ENCODE results near the gene PTPN9. TPM values are rescaled to one million over a fixed set of nuclear protein-coding genes. Genes with fewer than 3 reads are reported as not detected.
"Not testable (repeated sequence)": the region's sequence is repeated elsewhere in the genome, so short reads cannot be mapped to it uniquely, and the experiment has no call there.

The PTPN9 gene
- total RNA-seq (2014; rRNA removed; shearing (Covaris generic)): 9.9 and 19.2 TPM in 2 replicates

DNA sequence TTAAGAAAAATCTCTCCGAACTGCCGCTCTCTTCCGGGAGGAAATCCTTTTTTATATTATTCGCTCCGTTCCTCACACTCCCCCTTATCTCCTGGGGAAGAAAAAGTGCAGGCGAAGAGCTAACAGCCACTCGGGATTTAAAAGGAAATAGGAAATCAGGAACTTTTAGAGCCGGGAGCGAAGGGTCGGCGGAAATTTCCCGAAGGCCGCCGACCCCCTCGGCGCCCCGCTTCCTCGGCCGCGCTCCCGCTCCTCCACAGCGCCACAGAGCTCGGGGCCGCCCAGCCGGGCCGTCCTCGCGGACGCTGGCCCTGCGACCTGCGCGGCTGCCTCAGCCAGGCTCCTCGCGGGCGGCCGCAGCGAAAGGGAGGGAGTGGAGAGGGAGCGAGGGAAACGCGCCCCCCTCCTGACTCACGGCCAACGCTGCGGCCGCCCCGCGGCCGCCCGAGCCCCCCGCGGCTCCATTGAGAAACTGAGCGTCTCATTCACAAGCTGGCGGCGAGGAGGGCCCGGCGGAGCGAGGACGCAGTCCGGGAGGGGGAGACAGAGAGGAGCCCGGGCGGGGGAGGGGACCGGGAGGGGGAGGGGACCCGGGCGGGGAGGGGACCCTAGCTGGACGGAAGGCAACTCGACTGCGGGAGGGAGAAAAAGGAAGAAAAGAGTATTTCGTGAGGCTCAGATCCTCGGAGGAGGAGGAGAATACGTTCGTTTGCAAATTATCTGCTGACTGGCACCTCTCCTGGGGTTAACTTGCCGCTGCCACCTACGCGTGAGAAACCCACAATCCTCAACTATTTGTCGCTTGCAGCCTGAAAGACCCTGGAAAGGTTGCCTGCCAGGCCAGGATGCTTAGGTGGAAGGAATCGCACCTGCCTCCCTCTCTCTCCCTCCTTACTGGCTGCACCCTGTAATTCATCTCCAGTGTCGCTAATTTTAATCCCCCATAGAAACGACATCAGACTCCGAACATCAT is at the start of gene PTPN9:
PTPN9 (minus strand) TSS at position 368 of the 973 bp plus-strand sequence. CDS start 539 bp downstream, outside the sequence.
- peak; percentile 71 for DNase-seq (ENCODE audit: low read depth)

DNA sequence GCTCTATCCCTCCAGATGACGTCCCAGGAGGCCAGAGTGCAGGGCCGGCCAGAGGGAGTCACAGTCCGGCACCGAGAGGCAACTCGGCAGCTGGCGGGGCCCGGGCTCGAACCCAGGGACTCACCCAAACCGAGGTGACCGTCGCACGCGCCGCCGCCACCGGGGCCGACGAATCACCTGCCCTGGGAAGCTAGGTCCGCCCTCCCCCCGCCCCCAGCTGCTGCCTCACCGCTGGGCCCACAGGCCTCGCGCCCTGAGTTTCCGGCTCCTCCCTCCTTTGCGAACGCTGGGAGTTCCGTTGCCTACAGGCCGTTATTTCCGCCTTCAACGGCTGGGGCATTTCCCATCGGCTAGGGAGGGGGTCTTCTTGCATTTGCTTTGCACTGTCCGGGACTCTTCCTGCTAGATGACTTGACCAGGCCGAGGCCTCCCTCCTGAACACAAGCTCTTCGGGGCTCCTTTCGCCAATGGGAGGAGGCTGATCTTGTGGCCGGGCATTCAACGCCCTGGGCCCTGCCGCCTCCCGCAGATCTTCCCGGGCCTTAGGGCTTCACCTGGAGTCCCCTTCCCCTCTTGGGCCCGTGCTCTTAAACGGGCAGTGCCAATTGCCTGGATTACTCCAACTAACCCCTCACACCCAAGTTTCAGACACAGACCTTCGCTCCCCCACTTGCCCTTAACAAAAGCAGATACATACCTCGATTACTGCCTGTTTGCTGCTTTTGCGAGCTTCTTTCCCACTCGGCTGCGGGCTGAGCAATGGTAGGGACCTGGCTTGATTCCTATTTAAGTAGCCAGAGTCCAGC is 46.6 kb upstream of the PTPN9 start, which contains the start of gene SNUPN:
SNUPN (minus strand) TSS at position 184 of the 806 bp plus-strand sequence. CDS start 4,674 bp downstream, outside the sequence.
- DNase-seq (ENCODE audit: low read depth): peak; percentile 89

DNA sequence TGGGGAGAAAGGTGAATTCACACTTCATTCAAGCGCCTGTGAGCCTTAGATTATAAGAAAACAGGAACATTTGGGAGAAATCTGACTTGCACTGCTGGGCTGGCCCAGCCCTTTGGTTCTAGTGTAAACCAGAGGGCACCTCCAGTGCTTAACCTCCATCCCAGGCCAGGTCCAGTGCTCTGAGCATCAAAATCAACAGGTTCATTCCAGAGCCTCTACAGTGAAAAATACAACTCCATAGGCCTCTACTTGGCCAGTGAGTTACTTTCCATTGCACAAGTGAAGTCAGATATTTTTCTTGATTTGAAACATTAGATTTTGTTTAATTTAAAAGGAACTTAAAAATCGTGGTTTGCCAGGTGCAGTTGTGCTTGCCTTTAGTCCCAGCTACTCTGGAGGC is 43.4 kb upstream of the PTPN9 start:
- DNase-seq (ENCODE audit: low read depth): no peak

DNA sequence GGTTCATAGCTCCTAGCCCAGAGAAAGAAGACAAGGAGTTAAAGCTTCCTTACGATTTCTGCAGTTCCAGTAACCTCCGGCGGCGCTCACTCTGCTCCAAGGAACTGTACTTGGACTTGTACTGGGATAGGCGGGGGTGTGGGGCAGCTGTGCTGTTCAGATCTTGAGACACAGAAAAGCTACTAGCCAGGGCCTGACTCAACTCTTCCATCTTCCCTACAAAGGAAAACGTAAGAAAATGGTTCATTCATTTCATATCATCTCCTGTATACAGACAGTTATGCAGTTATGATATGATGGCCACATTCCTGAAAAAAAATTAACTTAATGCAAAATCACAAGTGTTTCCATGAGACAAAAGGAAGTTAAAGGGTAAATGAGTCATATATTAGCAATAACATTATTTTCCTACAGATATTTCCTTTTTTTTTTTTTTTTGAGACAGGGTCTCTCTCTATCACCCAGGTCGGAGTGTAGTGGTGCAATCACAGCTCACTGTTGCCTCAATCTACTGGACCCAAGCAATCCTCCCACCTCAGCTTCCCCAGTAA is 41.8 kb upstream of the PTPN9 start:
- peak; percentile 72 for DNase-seq (ENCODE audit: low read depth)

DNA sequence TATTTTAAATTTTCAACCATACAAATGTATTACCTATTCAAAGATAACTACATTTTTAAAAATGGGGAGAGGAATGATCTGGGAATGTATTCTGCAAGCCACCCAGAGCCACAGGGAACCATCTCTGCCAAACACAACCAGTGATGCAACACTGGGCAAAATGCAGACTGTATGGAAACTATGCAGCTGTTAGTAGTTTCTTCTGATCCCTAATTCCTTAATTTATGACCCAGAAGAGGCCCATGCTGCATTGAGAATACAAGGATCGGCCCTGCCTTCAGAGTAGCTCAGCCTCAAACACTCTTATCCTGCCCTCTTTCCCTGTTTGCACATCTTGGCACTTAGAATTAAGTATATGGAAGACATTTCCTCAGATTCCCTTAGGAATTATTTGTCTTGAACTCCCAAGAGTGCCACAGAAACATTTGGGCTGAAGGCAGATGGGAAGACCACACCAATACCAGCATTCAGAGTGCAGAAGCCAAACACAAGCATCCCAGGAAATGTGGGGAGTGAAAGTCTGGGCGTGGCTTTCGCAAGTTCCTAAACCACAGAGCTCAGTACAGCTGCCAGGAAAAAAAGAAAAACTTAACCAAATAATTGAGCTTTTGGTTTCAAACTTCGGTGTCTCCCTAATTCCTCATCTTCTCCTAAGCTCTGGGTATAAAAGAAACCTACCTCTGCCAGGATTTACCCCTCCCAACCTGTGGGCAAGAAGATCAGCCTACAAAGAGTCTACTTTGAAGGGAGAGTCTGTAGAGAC is 41.1 kb upstream of the PTPN9 start:
- peak; percentile 48 for DNase-seq (ENCODE audit: low read depth)

DNA sequence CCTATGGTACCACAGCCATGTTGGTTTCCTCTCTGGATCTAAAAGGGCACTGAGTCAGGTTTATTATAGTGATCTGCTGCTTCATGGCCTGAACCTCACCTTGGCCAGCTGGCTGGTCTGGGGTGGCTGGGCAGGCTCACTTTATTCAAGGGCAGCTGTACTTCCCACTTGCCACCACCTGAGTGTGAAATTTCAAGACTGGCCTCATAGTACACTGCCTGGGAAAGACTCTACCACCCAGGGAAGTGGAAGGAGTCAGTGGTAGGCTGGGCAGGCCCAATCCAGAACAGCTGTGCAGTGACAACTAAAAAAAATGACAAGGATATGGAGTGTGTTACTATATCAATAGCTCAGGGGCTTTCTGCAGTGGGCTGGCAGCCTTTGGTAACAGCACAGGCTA is 37.7 kb upstream of the PTPN9 start:
- DNase-seq (ENCODE audit: low read depth): no peak

DNA sequence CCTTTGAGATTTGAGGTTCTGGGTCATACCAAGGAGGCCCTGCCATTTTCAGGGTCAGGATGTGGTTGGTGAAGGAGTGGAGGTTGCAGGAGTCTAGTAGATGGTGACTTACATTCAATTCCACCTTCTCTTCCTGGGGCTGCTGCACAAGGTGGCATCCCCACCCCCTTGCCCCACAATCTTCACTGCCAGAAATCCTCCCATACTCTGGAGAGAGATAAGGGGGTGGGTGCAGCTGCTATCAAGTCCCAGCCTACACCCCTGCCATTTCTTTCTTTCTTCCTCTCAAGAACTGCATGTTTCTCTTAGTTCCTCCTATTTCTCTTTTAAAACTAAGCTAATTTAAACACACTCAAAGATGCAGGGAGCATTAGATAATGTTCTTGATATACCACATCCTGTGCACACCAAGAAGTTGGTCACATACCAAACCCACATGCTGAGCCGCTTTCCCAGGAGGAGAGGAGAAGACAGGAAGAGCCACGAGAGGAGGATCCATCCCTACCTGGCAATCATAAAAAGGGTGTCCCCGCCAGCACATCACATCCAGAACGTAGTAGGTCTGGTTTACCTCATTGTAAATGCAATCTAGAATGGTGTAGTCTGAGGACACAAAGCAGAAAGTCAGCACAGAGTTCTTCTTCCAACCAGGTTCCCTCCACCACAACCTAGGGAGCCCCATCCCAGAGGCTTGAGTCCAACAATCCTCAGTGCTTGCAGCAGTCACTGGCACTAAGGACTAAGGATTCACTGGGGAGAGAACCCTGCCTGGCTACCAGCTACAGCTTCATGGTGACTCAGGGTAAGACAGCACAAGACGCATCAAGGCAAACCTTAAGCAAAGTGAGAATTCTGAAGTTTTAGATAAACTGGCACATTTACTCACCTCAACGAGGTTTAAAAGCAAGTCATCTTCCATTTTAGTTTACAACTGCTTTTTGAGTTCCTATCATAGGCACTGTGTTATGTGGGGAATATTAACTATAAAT is 27.9 kb upstream of the PTPN9 start:
- DNase-seq (ENCODE audit: low read depth): peak; percentile 20

DNA sequence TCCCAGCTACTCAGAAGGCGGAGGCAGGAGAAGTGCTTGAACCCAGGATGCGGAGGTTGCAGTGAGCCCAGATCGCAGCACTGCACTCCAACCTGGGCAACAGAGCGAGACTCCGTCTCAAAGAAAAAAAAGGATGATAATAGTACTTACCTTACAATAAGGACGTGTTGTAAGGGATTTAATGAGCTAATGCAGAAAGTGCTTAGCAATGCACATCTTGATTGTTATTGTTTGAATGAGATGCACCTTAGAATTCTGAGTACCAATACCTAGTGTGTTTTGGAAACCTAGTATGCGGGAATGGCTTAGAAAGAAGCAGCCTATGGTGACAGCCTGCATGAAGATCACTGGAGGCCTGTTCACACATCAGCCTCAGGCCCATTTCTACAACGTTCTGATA is 26.9 kb upstream of the PTPN9 start:
- DNase-seq (ENCODE audit: low read depth): no peak

DNA sequence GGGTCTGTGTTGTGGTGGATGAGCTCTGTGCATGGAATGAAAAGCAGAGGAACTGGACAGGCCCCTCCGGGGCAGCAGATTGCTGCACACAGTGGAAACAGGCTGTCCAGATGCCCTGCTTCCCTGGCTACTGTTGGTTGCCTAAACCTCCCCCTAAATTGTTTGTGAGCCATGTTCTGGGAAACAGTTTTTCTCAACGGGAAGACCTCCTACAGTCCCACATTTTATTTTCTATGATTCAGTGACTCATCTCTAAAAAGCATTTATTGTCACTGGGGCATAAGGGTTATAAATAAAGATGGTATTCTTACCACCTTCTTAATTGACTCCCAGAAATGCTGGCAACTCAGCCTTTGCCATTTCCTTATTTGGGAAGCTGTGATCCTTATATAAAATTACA is 20.3 kb upstream of the PTPN9 start:
- no peak for DNase-seq (ENCODE audit: low read depth)

DNA sequence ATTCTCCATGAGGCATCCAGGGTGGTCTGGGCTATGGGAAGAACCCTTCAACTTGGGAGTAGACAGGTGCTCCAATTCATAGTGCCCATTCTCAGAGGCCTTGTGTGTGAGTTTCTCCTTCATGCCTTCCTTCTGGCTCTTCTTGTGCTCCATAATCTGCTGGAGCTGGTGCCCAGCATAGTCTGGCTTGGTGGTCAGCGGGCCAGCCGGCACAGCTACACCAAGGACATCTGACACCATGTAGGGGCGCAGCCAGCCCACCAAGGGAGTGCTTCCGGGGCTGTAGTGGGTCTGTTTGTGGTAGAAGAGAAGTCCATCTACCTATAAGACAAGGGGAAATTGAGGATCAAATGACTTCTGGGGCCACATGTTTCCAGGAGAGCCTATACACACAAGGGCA is 19.2 kb upstream of the PTPN9 start:
- no peak for DNase-seq (ENCODE audit: low read depth)

DNA sequence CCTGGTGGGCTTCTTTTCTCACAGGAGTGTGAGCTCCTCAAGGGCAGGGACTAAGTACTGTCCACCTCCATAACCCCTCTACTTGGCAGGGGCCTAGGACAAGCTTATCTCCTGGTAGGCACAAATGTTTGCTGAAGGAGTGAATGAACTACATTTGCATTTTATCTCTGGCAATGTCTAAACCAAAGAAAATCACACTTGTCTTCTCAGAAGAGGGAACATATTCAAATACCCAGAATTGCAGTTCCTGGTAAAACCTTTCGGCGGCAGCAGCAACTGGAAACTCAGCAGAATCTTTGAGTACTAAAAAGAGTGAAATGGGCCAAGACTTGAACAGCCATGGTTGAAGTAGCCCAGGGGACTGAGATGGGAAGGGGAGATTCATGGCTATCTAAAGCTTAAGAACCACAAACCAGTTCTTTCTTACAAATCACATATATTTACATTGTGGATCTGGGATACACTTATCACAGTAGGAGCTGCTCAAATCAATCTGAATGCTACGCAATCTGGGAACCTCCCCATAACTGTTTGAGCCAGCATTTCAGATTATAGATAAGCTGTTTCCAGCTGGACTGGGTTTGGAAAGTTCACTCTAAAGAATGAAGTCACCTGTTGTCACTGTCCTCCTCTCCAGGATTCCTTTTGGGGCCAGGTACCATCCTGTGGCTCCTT is 18.7 kb upstream of the PTPN9 start:
- no peak for DNase-seq (ENCODE audit: low read depth)

DNA sequence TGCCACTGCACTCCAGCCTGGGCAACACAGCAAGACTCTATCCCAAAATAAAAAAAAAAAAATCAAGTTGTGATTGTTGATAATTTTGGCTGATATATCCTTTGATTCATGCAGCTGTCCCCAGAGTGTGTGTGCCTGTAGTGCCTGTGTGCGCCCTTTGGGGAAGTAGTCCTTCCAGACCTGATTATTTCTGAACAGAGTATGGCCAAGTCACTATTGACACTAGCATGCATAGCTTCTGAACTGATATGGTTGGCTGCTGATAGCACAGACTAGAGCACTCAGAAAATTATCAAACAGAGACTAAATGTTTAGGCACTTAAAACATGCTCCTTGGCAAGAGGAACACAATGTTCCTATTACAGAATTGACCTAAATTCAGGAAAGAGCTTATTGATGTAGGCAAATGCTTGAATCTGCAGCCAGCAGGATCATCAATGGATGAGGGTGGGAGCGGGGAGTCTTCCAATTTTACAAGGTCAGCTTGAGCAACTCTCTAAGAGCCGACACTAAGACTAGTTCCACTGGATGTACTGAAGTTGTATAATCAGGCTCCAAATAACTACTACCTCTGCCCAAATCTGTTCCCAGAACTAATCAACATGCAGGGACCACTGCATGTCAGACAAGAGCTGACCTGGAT is 17.7 kb upstream of the PTPN9 start:
- DNase-seq (ENCODE audit: low read depth): no peak

DNA sequence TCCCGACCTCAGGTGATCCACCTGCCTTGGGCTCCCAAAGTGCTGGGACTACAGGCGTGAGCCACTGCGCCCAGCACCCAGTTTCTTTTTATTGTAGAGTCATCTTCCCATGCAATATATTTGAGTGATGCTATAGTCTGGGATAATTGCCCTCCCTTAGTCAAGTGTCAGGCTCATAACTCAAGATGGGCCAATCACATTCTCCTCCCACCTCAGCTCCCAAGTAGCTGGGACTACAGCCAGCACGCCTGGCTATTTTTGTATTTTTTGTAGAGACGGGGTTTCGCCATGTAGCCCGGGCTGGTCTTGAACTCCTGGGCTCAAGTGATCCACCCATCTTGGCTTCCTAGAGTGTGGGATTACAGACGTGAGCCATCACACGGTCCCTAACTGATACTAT is 15.2 kb upstream of the PTPN9 start:
- DNase-seq (ENCODE audit: low read depth): no peak

DNA sequence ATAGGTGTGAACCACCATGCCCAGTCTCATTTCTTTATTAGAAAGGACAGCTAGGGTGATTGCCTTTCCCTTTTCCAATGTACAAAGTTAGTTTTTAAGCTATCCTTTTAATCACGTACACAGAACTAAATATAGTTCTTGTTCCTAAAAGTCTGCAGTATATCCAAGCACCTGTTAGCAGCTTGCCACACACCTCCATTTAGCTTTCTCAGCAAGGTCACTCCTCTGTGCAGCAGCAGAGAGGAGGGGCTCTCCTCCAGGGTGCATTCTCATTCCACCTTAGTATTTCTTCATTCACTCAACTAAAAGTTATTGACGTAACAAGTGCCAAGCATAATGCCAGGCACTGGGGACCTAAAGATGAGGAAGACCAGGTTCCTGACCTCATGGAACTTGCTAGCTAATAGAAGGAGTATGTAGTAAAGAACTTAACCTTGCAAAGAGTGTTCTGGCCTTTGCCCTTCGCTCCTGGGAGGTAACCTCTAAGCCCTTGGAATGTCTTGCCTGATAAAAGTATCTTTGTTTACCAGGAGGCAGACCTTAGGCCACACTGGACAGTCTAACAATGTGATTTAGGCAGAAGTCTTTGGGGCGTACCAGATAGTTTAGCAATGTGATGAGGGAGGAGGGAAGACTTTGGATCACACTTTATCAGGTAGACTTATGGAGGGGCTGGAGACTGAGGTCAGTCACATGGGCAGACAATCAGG is 12.7 kb upstream of the PTPN9 start:
- DNase-seq (ENCODE audit: low read depth): no peak

DNA sequence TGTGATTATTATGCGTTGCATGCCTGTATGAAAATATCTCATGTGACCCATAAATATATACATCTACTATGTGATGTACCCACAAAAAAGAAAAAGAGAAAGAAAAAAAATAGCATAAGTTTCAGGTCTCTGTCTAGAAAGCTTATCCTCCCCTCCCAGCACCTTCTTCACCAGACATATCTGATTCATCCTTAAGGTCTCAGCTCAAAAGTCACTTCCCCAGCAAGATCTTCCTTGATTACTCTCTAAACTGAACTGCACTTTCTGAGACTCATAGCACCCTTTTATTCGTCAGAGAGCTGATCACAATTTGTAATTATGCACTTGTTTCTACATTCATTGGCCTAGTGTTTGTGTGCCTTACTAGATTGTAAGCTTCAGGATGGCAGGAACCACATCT is 11.1 kb upstream of the PTPN9 start:
- DNase-seq (ENCODE audit: low read depth): no peak

DNA sequence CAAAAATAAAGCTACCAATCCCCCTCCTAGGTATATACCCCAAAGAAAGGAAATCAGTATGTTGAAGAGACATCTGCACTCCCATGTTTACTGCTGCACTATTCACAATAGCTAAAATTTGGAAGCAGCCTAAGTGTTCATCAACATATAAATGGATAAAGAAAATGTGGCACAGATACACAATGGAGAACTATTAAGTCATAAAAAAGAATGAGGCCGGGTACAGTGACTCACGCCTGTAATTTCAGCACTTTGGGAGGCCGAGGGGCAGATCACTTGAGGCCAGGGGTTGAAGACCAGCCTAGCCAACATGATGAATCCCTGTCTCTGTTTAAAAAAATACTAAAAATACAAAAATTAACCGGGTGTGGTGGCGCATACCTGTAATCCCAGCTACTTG is 10.0 kb upstream of the PTPN9 start:
- no peak for DNase-seq (ENCODE audit: low read depth)

DNA sequence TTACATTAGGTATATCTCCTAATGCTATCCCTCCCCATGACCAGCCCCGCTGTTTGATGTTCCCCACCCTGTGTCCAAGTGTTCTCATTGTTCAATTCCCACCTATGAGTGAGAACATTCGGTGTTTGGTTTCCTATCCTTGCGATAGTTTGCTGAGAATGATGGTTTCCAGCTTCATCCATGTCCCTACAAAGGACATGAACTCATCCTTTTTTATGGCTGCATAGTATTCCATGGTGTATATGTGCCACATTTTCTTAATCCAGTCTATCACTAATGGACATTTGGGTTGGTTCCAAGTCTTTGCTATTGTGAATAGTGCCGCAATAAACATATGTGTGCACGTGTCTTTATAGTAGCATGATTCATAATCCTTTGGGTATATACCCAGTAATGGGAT is 7.3 kb upstream of the PTPN9 start:
- not testable (repeated sequence) for DNase-seq (ENCODE audit: low read depth)

DNA sequence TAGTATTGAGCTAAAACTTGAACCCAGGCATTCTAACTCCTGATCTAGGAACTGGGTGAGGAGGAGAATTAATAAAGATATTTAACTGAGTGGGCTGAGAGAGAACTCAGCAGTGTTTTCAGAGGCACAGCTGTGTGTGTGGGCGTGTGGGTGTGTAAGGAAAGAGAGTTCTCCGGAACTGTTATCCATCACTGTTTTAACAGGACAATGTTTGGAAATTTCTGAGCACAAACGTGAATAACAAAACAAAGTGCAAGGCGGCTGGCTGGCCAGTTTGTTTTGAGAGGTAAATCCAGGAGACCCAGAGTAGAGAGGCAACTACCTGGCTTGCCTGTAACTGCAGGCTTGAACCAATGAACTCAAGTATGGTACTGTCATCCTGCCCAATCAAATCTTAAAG is 5.0 kb upstream of the PTPN9 start:
- DNase-seq (ENCODE audit: low read depth): no peak

Measured in M059J (cell line).